Measurements from ENCODE around the gene BFSP1.

Gene BFSP1

DNA sequence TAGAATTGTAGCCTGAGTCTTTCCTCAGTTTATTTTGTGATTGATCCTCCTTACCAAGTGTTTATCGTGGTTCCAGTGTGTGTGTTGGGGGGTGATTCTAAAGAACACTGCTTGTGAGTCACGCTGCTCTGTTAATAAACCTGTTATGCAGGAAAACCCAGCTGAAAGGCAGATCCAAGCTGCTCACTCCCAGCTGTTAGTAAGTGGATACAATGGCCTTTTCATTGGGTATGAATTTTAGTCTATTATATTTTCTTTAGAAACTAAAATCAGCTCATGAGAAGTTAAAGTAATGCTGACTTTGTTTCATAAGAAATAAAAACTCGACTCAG lies 26.5 kb upstream of the BFSP1 start:
- DNase-seq (ENCODE audit: low read depth in 2 of 2) = no peak

DNA sequence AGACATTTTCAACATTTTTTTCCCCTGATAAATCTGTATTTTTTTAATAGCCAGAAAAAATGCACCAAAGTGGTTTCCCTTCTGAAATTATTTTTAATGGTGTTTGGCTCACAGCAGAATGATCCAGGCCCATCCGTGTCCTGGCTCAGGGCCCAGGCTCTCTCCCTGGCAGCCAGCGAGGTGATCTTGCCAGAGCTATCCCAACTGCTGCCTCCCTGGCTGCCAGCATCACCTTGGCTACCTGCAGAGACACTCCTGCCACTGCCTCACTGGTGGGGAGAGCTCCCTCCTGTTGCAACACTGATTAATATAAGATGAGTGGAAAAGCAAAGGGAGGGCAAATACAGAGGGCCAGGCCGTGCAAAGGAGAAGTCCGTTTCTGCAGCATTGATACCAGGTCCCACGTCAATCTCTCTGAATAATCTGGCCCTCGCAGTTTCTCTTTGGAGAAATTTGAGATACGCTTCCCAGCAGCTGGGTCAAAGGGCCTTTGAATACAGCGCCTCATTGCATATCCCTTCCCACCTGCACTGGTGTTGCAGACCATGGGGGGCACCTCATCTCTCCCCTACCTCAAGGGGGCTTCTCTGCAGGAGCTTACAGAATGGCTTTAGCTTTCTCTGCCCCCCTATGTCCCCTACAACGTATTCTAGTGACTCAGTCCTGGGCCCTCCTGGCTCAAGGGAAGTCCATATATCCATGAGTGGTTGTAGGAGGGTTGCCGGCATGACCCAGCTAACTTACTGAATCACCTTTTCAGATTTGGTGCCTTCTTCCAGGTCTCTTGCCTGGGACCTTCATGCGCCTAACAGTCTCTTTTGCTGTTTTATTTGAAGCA lies 25.9 kb upstream of the BFSP1 start:
- DNase-seq (ENCODE audit: low read depth in 2 of 2) = no peak

DNA sequence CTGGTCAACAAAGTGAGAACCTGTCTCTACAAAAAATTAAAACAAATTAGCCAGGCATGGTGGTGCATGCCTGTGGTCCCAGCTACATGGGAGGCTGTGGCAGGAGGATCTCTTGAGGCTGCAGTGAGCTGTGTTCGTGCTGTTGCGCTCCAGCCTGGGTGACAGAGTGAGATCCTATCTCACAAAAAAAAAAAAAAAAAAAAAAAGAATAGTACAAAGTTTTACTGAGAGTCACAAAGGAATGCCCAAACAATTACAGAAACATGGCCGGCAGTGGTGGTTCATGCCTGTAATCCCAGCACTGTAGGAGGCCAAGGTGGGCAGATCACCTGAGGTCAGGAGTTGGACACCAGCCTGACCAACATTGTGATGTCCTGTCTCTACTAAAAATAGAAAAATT lies 23.9 kb upstream of the BFSP1 start:
- DNase-seq (ENCODE audit: low read depth in 2 of 2) = no peak

DNA sequence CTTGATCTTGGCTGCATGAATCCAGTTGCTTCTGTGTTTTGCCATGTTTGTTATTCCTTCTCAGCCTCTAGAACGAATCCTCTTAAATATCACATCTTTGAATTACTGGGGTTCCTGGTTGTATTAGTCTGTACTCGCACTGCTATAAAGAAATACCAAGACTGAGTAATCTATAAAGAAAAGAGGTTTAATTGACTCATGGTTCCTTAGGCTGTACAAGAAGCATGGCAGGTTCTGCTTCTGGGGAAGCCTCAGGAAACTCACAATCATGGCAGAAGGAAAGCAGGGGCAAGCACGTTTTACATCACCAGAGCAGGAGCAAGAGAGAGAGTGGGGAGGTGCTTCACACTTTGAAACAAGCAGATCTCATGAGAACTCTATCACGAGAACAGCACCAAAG lies 18.0 kb upstream of the BFSP1 start:
- DNase-seq (ENCODE audit: low read depth in 2 of 2) = no peak

DNA sequence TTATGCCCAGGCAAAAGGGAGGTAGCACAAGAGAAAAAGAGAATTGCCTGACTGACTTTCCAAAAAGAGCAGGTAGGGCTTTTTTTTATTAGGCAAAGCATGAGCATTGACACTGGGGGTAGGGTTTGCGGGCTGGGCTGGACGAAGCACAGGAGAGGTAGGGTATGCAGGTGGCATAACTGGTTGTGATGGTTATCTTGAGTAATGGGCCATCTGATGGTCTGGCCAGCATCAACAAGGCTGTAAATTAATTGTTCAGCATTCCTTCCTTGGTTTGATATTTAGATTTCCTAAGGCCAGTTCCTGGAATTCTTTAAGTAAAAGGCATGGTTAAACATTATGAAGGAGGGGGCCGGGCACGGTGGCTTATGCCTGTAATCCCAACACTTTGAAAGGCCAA lies 13.9 kb upstream of the BFSP1 start:
- no peak for DNase-seq (ENCODE audit: low read depth in 2 of 2)

DNA sequence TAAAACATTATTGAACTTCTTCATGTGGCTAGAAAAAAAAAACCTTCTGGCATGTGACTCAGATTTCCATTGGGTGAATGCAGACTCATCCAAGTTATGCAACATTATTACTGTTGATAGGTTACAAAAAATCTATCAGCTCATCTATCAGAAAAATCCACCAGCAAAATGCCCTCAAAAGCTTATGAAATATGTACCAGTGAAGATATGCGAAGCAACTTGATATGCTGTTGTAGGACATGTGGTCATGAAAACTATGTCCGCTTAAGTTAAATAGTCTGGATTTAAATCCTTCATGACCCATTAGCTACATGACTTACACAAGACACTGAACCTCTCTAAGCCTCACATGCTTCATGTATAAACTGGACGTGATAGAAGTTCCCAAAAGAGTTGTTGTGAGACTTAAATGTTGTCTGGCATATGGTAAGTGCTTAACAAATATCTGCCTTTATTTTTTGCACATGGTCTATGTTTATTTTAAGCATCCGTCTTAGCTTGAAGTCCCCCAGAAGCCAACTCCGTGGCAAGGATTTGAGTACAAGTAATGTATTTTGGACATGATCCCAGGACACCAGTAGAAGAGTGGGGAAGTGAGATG lies 12.5 kb upstream of the BFSP1 start:
- DNase-seq (ENCODE audit: low read depth in 2 of 2) = no peak

DNA sequence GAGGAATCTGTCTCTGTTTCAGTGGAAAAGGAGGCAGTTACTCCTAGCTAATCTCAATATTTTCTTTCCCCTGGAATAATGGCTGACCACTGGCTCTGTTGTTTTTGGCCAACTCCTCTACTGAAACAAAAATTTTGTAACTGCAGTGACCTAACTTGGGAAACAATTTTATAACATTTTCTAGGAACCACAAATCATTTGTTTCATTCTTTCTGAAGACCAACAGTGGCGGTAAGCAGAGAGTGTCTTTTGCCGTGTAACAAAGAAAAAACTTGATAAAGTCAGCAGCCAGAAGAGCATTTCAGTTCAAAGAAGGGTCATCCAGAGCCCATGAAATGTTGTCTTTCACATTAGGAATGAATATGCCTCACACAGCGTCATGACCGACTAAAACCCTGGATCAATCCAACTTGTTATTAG lies 11.8 kb upstream of the BFSP1 start:
- no peak for DNase-seq (ENCODE audit: low read depth in 2 of 2)

DNA sequence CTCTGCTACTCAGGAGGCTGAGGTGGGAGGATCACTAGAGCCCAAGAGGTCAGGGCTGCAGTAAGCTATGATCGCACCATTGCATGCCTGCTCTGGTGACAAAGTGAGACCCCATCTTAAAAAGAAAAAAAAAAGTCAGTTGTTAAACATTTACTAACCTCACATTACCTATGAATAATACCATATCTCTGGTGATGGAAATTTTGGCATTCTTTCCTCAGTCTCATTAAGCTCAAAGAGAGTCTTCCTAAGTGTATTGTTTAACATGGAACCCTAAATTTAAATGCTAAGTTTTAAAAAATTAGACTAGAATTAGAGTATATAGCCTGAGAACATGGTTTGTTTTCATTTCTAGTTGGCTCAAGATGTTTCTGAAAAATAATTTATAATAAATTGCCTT lies 11.3 kb upstream of the BFSP1 start:
- DNase-seq (ENCODE audit: low read depth in 2 of 2) = no peak

DNA sequence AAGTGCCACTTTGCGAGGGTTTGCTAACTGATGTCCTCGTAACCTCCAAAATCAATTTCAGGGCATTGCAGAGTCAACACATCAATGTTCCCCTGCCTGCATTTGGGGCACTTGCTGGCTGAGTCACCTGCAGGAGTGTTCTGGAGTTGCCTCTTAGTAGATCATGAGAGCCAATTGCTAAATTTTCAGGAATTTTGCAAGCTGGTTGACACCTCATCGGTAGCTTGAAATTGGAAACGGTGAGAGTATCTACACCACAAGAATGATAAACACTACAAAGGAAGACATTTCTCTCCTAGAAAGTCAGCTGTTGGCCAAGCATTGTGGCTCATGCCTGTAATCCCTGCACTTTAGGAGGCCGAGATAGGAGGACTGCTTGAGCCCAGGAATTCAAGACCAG lies 10.8 kb upstream of the BFSP1 start:
- DNase-seq (ENCODE audit: low read depth in 2 of 2) = no peak

DNA sequence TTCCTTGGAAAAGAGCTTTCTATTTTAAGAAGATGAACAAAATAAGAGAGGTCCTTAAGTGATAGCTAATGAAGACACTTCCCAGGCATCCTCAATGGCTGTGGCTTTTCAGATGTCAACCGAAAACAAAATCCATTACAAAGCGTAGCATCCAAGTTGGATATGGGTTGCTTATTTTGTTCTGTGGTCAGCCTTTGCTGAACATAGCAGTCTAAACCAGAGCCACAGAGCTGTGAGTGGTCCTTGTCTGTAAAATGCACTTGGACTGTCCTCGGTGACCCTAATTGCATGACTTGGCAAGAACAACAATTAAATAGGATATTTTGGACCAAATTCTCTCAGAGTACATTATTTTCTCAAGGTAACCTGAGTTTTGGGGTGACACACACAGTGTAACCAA lies 10.4 kb upstream of the BFSP1 start:
- DNase-seq (ENCODE audit: low read depth in 2 of 2) = no peak

DNA sequence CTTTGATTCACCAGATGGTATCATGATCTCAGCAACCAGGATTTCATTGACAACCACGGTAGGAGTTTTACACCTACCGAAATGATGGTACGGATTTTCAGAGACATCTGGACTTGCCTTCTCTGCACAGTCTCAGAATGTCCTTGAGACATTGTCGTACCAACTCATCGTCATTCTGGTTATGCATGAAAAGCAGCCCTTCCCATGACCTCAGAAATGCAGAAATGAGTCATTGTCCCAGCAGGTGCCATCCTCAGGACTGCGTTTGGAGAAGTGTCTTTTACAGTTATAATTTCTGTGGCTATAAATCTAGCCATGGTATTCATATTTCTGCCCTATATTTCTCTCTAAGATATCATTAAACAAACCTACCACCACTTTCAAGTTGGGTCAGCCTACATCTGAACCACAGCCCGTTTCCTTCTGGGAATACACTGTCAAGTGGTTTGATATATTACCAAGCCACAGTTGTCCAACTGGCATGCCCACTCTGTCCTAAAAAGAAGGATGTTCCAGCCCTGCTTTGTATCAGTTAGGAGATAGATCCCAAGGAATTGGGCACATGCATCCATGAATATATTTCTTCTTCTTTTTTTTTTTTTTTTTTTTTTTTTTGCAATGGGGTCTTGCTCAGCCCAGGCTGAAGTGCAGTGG lies 7.5 kb upstream of the BFSP1 start:
- DNase-seq (ENCODE audit: low read depth in 2 of 2) = no peak

DNA sequence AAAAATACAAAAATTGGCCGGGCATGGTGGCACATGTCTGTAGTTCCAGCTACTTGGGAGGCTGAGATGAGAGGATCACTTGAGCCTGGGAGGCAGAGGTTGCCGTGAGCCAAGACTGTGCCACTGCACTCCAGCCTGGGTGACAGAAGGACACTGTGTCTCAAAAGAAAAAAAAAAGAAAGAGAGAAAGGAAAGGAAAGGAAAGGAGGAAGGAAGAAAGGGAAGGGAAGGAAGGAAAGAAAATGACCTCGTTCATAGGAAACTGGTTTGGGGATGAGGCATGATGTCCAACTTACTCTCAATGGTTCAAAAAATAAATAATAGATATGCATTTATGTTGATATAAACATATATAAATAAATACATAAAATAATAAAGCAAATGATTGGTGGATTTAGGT lies 6.8 kb upstream of the BFSP1 start:
- no peak for DNase-seq (ENCODE audit: low read depth in 2 of 2)

DNA sequence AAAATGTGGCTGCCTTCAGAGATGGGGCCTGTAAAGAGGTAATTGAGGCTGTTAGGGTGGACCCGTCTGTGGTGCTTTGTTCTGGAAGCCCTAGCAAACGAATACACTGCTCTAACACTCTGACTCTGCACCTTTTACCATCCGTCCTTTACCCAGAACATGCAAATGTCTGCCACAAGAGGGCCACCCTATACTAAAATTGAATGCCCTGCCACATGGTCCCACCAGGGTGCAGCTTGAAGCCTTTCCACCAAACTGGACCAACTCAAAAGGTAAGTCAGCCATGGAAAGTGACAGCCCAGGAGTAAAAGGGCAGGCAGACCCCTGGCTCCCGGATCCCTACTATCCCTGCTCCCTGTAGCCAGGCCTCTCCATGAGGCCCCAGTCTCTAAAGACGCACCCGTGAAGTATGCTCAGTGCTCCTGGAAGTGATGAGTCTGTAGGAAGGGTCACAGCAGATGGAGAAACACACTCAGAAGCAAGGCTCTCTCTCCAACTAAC lies 5.8 kb upstream of the BFSP1 start:
- DNase-seq (ENCODE audit: low read depth in 2 of 2) = peak; percentile 38 to 47

DNA sequence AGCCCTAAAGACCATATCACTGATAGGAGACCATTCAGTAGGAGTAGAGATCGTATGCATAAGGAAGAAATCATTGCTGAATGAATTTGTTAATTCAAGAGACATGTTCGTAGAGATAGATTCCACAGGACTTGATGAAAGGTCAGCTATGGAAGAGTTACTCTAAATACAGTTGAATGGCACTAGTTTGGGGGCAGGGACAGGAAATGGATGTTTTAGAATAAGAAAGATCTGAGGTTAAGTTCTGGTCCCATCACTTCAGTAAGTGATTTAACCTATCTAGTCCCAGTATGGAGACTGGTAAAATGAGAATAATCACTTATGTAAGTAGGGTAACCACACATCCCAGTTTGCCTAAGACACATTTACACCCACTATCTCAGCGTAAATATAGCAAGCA lies 2.9 kb upstream of the BFSP1 start:
- DNase-seq (ENCODE audit: low read depth in 2 of 2) = no peak

DNA sequence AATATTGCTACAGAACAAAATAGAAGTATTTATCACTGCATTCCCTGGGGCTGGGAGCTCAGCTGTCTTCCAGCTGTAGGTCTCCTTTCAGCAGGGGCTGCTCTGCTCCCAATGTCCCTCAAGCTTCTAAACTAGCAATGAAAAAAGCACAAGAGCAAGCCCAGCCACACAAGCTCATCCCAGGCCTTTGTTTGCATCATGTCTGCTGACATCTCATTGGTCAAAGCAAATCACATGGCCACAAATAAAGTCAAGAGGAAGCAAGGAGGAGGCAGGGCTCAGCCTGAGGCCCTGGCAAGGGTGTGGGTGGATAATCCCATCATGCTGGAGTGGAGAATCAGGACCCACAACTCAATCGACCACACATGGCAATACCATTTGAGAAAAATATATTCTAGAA lies 2.2 kb upstream of the BFSP1 start:
- no peak for DNase-seq (ENCODE audit: low read depth in 2 of 2)

DNA sequence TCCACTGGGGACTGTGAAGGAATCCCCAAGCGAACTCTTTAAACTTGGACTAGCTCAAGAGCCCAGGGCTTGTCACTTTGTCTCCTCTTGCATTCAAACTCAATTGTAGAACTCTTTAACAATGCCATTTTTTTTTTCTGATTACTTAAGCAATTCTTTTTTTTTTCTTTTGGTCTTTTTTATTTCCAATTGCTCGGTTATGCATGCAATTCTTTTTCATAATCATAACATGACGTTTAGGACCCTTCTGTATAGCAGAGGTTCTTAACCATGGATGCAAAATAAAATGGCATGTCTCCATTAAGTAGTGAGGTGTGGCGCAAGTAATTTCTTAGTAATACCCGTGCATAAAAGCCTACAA lies 466 bp upstream of the BFSP1 start:
- DNase-seq (ENCODE audit: low read depth in 2 of 2) = no peak

DNA sequence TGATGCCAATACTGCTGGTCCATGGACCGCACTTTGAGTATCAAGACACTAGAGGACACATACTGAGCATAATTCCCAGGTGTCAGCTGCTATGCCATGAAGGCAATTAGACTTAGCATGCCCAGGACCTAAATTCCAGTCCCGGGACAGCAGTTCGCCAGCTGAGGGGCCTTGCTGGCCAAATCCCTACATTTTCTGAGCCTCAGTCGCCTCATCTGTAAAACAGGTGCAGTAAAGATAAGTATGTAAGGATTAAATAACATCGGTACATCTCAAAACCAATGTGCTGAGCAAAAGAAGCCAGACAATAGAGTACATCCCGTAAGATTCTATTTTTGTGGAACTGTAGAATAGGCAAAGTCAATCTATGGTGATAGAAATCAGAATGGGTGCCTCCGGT lies 1.0 kb downstream of the BFSP1 start:
- no peak for DNase-seq (ENCODE audit: low read depth in 2 of 2)

DNA sequence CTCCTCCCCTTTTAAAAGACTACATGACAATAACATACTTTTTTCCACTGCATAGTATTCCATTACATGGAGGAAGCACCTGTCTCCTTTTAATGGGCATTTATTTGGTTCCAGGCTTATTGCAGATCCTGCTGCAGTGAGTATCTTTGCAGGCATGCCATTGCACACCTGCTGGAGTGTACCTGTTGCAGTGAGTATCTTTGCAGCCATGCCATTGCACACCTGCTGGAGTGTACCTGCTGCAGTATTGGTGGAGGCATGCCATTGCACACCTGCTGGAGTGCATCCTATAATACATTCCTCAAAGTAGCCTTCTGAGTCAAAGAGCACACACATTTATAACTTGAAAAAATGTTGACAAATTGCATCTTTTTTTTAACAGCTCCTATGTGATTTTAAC lies 1.6 kb downstream of the BFSP1 start:
- DNase-seq (ENCODE audit: low read depth in 2 of 2) = no peak

DNA sequence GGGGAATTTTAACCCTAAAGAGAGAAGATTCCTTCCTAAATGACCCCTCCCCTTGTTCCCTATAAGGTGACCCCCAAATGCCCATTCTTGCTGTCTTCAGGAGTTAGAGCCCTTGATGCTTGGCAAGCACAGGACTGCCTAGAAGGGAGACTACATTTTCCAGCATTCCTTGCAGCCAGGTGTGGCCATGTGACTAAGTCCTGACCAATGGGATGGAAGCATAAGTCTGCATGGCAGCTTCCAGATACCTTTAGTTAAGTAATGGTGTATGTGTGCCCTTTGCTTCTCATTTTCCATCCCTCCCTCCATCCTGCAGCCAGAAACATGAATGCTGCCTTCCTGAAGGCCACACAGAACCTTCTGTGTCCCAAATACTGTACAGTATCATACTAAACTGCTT lies 5.5 kb downstream of the BFSP1 start:
- no peak for DNase-seq (ENCODE audit: low read depth in 2 of 2)

DNA sequence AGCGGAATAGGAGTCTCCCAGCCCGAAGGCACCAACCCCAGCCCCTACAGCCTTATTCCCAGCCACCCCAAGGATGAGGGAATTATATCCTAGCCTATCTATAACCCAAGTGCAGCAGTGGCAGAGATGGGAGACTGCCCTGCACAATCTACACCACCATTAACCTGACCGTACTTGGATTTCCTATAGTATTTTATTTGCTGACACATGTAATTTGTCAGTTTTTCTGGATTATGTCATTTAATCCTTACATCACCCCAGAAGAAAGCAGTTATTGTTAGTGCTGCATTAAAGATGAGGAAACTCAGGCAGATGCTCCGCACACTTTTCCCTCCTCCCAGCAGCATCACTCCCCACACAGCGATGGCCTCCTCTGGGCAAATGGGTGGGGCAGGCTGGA lies 6.0 kb downstream of the BFSP1 start:
- DNase-seq (ENCODE audit: low read depth in 2 of 2) = no peak

DNA sequence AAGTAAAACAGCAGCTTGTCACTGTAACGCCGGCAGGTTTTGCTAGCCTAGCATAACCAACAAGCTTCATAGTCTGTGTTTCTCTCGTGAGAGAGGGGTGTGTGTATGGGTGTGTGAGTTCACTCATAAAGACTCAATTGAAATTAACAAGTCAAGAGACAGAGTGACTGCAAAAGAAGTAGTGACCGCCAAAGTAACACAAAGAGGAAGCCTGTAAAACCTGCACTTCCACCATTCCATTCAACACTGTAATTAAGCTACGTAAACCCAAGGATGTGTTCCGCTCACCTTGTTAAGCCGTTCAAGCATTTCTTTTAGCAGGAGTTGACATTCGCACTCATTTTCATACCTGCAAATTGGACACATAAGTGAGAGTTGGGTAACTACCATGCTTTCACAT lies 6.6 kb downstream of the BFSP1 start:
- no peak for DNase-seq (ENCODE audit: low read depth in 2 of 2)

DNA sequence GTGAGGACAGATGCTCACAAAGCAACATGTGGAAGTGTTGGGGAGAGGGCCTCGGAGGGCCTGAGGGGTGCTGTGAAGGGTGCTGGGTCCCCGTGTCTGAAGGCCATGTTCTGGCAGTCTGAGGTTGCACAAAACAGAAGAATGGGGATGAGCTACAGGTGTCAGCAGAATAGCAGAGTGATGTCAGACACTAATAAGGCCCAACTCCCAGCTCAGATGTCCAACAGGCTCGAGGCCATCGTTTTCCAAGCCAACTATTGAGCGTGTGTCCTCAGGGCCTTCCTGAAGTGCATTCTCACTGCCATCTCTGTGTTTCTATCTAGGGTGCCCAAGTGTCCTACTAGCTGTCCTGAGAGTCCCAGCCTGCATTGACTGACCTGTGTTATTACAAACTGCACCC lies 7.9 kb downstream of the BFSP1 start:
- no peak for DNase-seq (ENCODE audit: low read depth in 2 of 2)

DNA sequence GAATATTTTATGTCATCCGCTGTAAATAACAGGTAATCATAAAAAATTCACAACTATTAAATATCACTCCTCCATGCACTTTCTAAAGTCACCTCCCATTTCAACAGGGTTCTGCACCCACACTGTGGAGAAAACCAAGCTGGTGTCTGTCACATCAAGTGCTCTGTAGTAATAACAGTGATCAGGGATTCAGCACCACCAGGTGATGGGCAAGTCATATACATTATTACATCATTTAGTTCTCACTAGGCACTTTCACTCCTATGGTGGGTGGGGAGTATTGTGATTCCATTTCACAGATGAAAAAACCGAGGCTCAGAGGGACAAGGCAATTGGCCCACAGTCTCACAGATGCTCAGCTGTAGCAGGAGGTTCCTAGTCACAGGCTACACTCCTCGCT lies 8.7 kb downstream of the BFSP1 start:
- no peak for DNase-seq (ENCODE audit: low read depth in 2 of 2)

Data from stimulated activated CD4-positive, alpha-beta T cell treated with anti-CD3 and anti-CD28 coated beads, Interleukin-15, amount 100 ng/mL, for 48 hours (primary cell).